ENCODE data around the gene AK3. TPM values are rescaled to one million over a fixed set of nuclear protein-coding genes. Genes with fewer than 3 reads are reported as not detected.

The AK3 gene
- polyA plus RNA-seq, 1 donor, result 80.4 TPM

- no peaks in the 10 kb centered on the region for H3K27me3 ChIP-seq (ENCODE audit: control insufficient read depth, insufficient read depth, low read length)
Measured at GRCh38 chr9:4774209-4774608, 33.2 kb upstream of the AK3 start.

GRCh38 chr9:4771788-4772187, 30.8 kb upstream of the AK3 start:
- no peaks in the 10 kb centered on the region for H3K4me1 ChIP-seq (ENCODE audit: control insufficient read depth, insufficient read depth, low read length)
- DNase-seq, result no peak
- no peaks in the 10 kb centered on the region for H3K9me3 ChIP-seq (ENCODE audit: control insufficient read depth, low read depth, low read length)
- WGBS (ENCODE audit: insufficient coverage, low lambda C conversion rate), result 100% methylated on average over 1 of the region's 1 CpG
- H3K27me3 ChIP-seq (ENCODE audit: control insufficient read depth, insufficient read depth, low read length), result no peaks in the 10 kb centered on the region
- H3K27ac ChIP-seq (ENCODE audit: low read length), result no peak overlapping the region
- H3K36me3 ChIP-seq (ENCODE audit: control insufficient read depth, insufficient read depth, low read length), result no peaks in the 10 kb centered on the region
- H3K4me3 ChIP-seq (ENCODE audit: low read length), result no peak overlapping the region

More at GRCh38 chr9:4774209-4774608, 33.2 kb upstream of the AK3 start:
- WGBS (ENCODE audit: insufficient coverage, low lambda C conversion rate), result no CpG with 5 or more reads among the region's 1 CpG
- Histone ChIP-seq H3K4me1 (ENCODE audit: control insufficient read depth, insufficient read depth, low read length) (no peaks in the 10 kb centered on the region), H3K9me3 (ENCODE audit: control insufficient read depth, low read depth, low read length) (no peaks in the 10 kb centered on the region), H3K36me3 (ENCODE audit: control insufficient read depth, insufficient read depth, low read length) (no peaks in the 10 kb centered on the region), H3K27ac (ENCODE audit: low read length) (no peak overlapping the region), H3K4me3 (ENCODE audit: low read length) (no peak overlapping the region)
- DNase-seq, result no peak

DNA sequence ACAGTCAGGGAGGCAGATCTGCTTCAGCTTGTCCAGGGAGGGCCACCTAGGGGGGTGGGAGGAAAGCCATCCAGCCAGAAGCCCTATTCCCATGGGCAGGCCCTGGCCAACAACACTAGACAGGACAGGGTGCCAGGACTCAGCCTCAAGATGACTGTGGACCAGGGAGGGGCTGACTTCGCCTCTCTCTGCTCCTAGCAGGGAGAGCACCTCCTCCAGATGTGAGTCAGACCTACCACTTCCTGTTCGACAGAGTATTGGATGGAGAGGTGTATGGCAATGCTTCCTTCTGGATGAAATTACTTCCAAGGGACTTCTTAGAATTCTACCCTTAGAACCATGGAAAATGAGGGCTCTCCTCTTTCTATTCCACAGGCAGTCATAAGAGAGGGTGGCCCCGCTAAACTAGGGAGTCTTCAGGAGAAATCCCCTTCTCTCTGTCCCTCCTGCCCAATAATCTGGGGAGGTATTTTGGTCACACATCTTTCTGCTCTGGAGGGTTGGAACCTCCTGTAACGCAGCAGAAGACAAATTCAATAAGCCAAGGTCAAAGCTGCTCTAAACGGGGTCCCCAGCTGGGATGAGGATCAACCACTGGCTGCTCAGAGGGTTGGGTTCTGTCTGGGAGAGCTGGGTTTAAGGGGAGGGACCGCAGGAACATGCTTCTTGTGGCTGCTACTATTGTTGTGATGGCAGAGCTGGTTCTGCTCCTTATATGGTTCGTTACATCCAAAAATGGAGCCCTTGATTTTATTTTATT, 28.5 kb upstream of the AK3 start:
- H3K27ac ChIP-seq (ENCODE audit: low read length), result no peak overlapping the region
- H3K9me3 ChIP-seq (ENCODE audit: control insufficient read depth, low read depth, low read length), result no peaks in the 10 kb centered on the region
- no peaks in the 10 kb centered on the region for H3K27me3 ChIP-seq (ENCODE audit: control insufficient read depth, insufficient read depth, low read length)
- no peaks in the 10 kb centered on the region for H3K4me1 ChIP-seq (ENCODE audit: control insufficient read depth, insufficient read depth, low read length)
- no peak overlapping the region for H3K4me3 ChIP-seq (ENCODE audit: low read length)
- no peaks in the 10 kb centered on the region for H3K36me3 ChIP-seq (ENCODE audit: control insufficient read depth, insufficient read depth, low read length)
- DNase-seq, result no peak
- no CpG with 5 or more reads among the region's 7 CpGs for WGBS (ENCODE audit: insufficient coverage, low lambda C conversion rate)

GRCh38 chr9:4768681-4769080, 27.7 kb upstream of the AK3 start:
- no peak for DNase-seq
- H3K4me1 ChIP-seq (ENCODE audit: control insufficient read depth, insufficient read depth, low read length), result no peaks in the 10 kb centered on the region
- H3K4me3 ChIP-seq (ENCODE audit: low read length), result no peak overlapping the region
- H3K36me3 ChIP-seq (ENCODE audit: control insufficient read depth, insufficient read depth, low read length), result no peaks in the 10 kb centered on the region
- no peaks in the 10 kb centered on the region for H3K27me3 ChIP-seq (ENCODE audit: control insufficient read depth, insufficient read depth, low read length)
- H3K9me3 ChIP-seq (ENCODE audit: control insufficient read depth, low read depth, low read length), result no peaks in the 10 kb centered on the region
- H3K27ac ChIP-seq (ENCODE audit: low read length), result no peak overlapping the region

DNA sequence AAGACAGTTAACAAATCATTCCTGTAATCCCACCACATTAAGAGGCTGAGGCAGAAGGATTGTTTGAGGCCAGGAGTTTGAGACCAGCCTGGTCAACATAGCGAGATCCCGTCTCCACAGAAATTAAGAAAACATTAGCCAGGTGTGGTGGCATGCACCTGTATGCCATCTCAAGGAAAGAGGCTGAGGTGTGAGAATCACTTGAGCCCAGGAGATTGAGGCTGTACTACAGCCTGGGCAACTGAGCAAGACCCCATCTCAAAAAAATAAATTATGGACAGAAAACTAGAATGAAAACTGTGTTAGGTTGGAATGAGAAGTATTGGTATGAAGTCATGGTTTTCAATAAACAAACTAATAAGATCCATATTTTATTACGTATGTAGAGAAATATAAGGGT, 23.0 kb upstream of the AK3 start:
- no CpG with 5 or more reads among the region's 3 CpGs for WGBS (ENCODE audit: insufficient coverage, low lambda C conversion rate)
- no peaks in the 10 kb centered on the region for H3K36me3 ChIP-seq (ENCODE audit: control insufficient read depth, insufficient read depth, low read length)
- no peak overlapping the region for H3K27ac ChIP-seq (ENCODE audit: low read length)
- peaks cover 2% of the 10 kb centered on the region for H3K9me3 ChIP-seq (ENCODE audit: control insufficient read depth, low read depth, low read length)
- no peaks in the 10 kb centered on the region for H3K4me1 ChIP-seq (ENCODE audit: control insufficient read depth, insufficient read depth, low read length)
- H3K4me3 ChIP-seq (ENCODE audit: low read length), result no peak overlapping the region
- H3K27me3 ChIP-seq (ENCODE audit: control insufficient read depth, insufficient read depth, low read length), result no peaks in the 10 kb centered on the region
- DNase-seq, result no peak

DNA sequence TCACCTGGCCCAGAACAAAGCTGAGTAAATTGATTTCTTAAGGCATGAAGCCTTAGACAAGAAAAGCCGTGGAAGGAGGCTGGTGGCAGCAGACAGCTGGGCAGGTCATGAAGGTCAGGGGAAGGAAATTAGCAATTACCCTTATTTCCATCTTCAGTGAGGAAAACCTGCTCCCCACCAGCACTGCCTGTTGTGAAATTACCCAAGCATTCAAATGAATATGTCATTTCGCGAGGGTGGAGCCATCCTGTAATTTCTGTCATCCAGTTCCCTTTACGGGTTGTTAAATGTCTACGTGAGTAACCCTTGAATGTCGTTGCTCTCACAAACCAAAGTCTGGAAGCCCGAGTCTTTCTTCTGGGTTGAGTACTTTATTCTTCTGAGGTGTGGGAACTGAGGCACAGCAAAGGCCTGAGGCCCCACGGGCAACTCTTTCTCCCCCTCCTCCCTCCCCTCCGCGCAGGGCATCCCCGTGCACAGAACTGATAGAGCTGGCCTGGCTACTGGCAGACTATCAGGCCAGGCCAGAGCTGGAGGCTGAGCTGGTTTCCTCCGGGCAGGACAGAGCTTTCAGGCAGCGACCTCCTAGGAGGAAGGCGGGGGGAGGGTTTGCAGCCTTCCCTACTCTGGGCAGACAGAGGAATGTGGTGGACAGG, 22.0 kb upstream of the AK3 start:
- no peak for DNase-seq

GRCh38 chr9:4762108-4762885, 21.3 kb upstream of the AK3 start:
- H3K27ac ChIP-seq (ENCODE audit: low read length), result no peak overlapping the region
- H3K9me3 ChIP-seq (ENCODE audit: control insufficient read depth, low read depth, low read length), result peaks cover 2% of the 10 kb centered on the region
- peak overlapping the region; percentile 13 for H3K4me3 ChIP-seq (ENCODE audit: low read length)
- no peaks in the 10 kb centered on the region for H3K4me1 ChIP-seq (ENCODE audit: control insufficient read depth, insufficient read depth, low read length)
- no peaks in the 10 kb centered on the region for H3K27me3 ChIP-seq (ENCODE audit: control insufficient read depth, insufficient read depth, low read length)
- no peaks in the 10 kb centered on the region for H3K36me3 ChIP-seq (ENCODE audit: control insufficient read depth, insufficient read depth, low read length)
- 7% methylated on average over 2 of the region's 22 CpGs for WGBS (ENCODE audit: insufficient coverage, low lambda C conversion rate)
- DNase-seq, result peak; percentile 66 to 74

More for the DNA sequence above, 22.0 kb upstream of the AK3 start:
- peaks cover 2% of the 10 kb centered on the region for H3K9me3 ChIP-seq (ENCODE audit: control insufficient read depth, low read depth, low read length)
- H3K4me1 ChIP-seq (ENCODE audit: control insufficient read depth, insufficient read depth, low read length), result no peaks in the 10 kb centered on the region
- H3K27me3 ChIP-seq (ENCODE audit: control insufficient read depth, insufficient read depth, low read length), result no peaks in the 10 kb centered on the region
- peak overlapping the region; percentile 13 for H3K4me3 ChIP-seq (ENCODE audit: low read length)
- WGBS (ENCODE audit: insufficient coverage, low lambda C conversion rate), result no CpG with 5 or more reads among the region's 14 CpGs
- no peaks in the 10 kb centered on the region for H3K36me3 ChIP-seq (ENCODE audit: control insufficient read depth, insufficient read depth, low read length)
- H3K27ac ChIP-seq (ENCODE audit: low read length), result no peak overlapping the region

GRCh38 chr9:4760122-4760521, 19.1 kb upstream of the AK3 start:
- DNase-seq, result no peak
- H3K27ac ChIP-seq (ENCODE audit: low read length), result no peak overlapping the region
- no peak overlapping the region for H3K4me3 ChIP-seq (ENCODE audit: low read length)
- WGBS (ENCODE audit: insufficient coverage, low lambda C conversion rate), result no CpG with 5 or more reads among the region's 3 CpGs
- H3K9me3 ChIP-seq (ENCODE audit: control insufficient read depth, low read depth, low read length), result peaks cover 2% of the 10 kb centered on the region
- no peaks in the 10 kb centered on the region for H3K36me3 ChIP-seq (ENCODE audit: control insufficient read depth, insufficient read depth, low read length)
- no peaks in the 10 kb centered on the region for H3K27me3 ChIP-seq (ENCODE audit: control insufficient read depth, insufficient read depth, low read length)
- no peaks in the 10 kb centered on the region for H3K4me1 ChIP-seq (ENCODE audit: control insufficient read depth, insufficient read depth, low read length)

GRCh38 chr9:4756420-4756819, 15.4 kb upstream of the AK3 start:
- no peaks in the 10 kb centered on the region for H3K36me3 ChIP-seq (ENCODE audit: control insufficient read depth, insufficient read depth, low read length)
- no peaks in the 10 kb centered on the region for H3K4me1 ChIP-seq (ENCODE audit: control insufficient read depth, insufficient read depth, low read length)
- WGBS (ENCODE audit: insufficient coverage, low lambda C conversion rate), result 53% methylated on average over 3 of the region's 4 CpGs
- no peak overlapping the region for H3K27ac ChIP-seq (ENCODE audit: low read length)
- no peak for DNase-seq
- H3K9me3 ChIP-seq (ENCODE audit: control insufficient read depth, low read depth, low read length), result peaks cover 2% of the 10 kb centered on the region
- no peak overlapping the region for H3K4me3 ChIP-seq (ENCODE audit: low read length)
- H3K27me3 ChIP-seq (ENCODE audit: control insufficient read depth, insufficient read depth, low read length), result no peaks in the 10 kb centered on the region

DNA sequence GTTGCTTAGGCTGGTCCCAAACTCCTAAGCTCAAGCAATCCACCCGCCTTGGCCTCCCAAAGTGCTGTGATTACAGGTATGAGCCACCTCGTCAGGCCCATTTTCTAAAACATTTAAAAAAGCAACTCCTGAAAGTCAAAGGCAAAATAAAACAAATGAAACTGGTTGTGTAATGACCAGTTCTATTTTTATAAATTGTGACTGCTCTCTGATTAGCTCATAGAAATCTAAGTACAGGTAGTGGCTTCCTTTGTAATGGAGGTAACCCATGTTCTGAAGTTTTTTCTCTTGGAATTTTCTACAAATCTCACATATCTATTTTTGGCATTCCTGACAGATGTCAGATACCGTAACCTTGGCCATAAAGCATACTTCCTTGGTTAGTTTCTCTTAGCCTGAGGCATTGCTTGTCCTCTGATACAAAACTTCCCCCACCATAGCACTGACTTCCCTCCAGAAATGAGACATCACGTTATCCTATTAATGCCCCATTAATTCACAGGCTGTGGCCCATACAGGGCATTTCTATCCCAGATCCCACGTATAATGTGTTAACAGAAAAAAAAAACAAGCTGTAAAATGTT, 14.1 kb upstream of the AK3 start:
- H3K4me1 ChIP-seq (ENCODE audit: control insufficient read depth, insufficient read depth, low read length), result no peaks in the 10 kb centered on the region
- no peaks in the 10 kb centered on the region for H3K36me3 ChIP-seq (ENCODE audit: control insufficient read depth, insufficient read depth, low read length)
- H3K27ac ChIP-seq (ENCODE audit: low read length), result no peak overlapping the region
- H3K4me3 ChIP-seq (ENCODE audit: low read length), result no peak overlapping the region
- no peak for DNase-seq
- H3K27me3 ChIP-seq (ENCODE audit: control insufficient read depth, insufficient read depth, low read length), result no peaks in the 10 kb centered on the region
- peaks cover 2% of the 10 kb centered on the region for H3K9me3 ChIP-seq (ENCODE audit: control insufficient read depth, low read depth, low read length)
- 100% methylated on average over 1 of the region's 5 CpGs for WGBS (ENCODE audit: insufficient coverage, low lambda C conversion rate)

Data from large intestine (tissue), 3 donors.